IPS DF 6.9 (cell line): ENCODE results near the gene PCBD1.

Experiments
- DNase-seq: peaks from one replicate; pipeline ENCODE4 v3.0.0-alpha.2; 2013; ENCODE audit warnings: low read depth, low spot score
- H3K27ac ChIP-seq: one replicate; pipeline ENCODE4 v1.5.1; 2013; ENCODE audit warnings: low read length, control low read depth
- H3K27me3 ChIP-seq: 2 replicates; pipeline ENCODE4 v1.6.1; 2013; ENCODE audit warnings: mild to moderate bottlenecking, low read length; ENCODE audit not compliant: control insufficient read depth, insufficient read depth
- H3K36me3 ChIP-seq: 2 replicates; pipeline ENCODE4 v1.6.1; 2013; ENCODE audit warnings: low read length; ENCODE audit not compliant: control insufficient read depth, insufficient read depth
- H3K4me1 ChIP-seq: 2 replicates; pipeline ENCODE4 v1.6.1; 2013; ENCODE audit warnings: low read length; ENCODE audit not compliant: control insufficient read depth, insufficient read depth
- H3K4me3 ChIP-seq: 2 replicates; pipeline ENCODE4 v1.5.1; 2013; ENCODE audit warnings: mild to moderate bottlenecking, low read length
- H3K9me3 ChIP-seq: 2 replicates; pipeline ENCODE4 v1.6.1; 2013; ENCODE audit warnings: low read length, inconsistent platforms; ENCODE audit not compliant: control insufficient read depth, insufficient read depth
- WGBS: extraction: QIAGEN DNeasy Blood & Tissue Kit; methylation state at CpG from one replicate; pipeline ENCODE4 v1.1.7; 2013; ENCODE audit warnings: mixed read lengths, missing lambda C conversion rate; ENCODE audit not compliant: insufficient read length, insufficient coverage; 5-methylcytosine and 5-hydroxymethylcytosine counted together

The PCBD1 gene

GRCh38 chr10:70901276-70901878 is 13.0 kb upstream of the PCBD1 start:
- Histone ChIP-seq H3K4me1 (no peaks in the 10 kb centered on the region), H3K9me3 (no peaks in the 10 kb centered on the region), H3K27me3 (no peaks in the 10 kb centered on the region), H3K36me3 (no peaks in the 10 kb centered on the region), H3K4me3 (no peak overlapping the region), H3K27ac (no peak overlapping the region)
- WGBS = no CpG with 5 or more reads among the region's 13 CpGs
- no peak for DNase-seq

- Histone ChIP-seq H3K4me1 (no peaks in the 10 kb centered on the region), H3K36me3 (no peaks in the 10 kb centered on the region), H3K27me3 (no peaks in the 10 kb centered on the region), H3K4me3 (no peak overlapping the region), H3K9me3 (no peaks in the 10 kb centered on the region), H3K27ac (no peak overlapping the region)
- no peak for DNase-seq
- WGBS = no CpG with 5 or more reads among the region's 4 CpGs
Observed at GRCh38 chr10:70899096-70899495, 10.7 kb upstream of the PCBD1 start.

- Histone ChIP-seq H3K4me1 (no peaks in the 10 kb centered on the region), H3K27me3 (no peaks in the 10 kb centered on the region), H3K27ac (no peak overlapping the region), H3K36me3 (no peaks in the 10 kb centered on the region), H3K4me3 (no peak overlapping the region), H3K9me3 (no peaks in the 10 kb centered on the region)
- no CpG with 5 or more reads among the region's 3 CpGs for WGBS
- DNase-seq = no peak
Observed at GRCh38 chr10:70898687-70899086, 10.3 kb upstream of the PCBD1 start.

- no peak overlapping the region for H3K27ac ChIP-seq
- no peak for DNase-seq
- no peak overlapping the region for H3K4me3 ChIP-seq
- no peaks in the 10 kb centered on the region for H3K36me3 ChIP-seq
- no peaks in the 10 kb centered on the region for H3K27me3 ChIP-seq
- no peaks in the 10 kb centered on the region for H3K9me3 ChIP-seq
- WGBS = no CpG with 5 or more reads among the region's 1 CpG
- H3K4me1 ChIP-seq = 0 out of 2 replicates have a peak, but pooled peaks cover 2% of the 10 kb centered on the region
Observed at GRCh38 chr10:70896551-70896950, 8.2 kb upstream of the PCBD1 start.

GRCh38 chr10:70894416-70894815 is 6.1 kb upstream of the PCBD1 start:
- WGBS = no CpG with 5 or more reads among the region's 2 CpGs
- H3K4me3 ChIP-seq = no peak overlapping the region

GRCh38 chr10:70893227-70894006 is 5.1 kb upstream of the PCBD1 start:
- Histone ChIP-seq H3K4me1 (0 out of 2 replicates have a peak, but pooled peaks cover 2% of the 10 kb centered on the region), H3K27me3 (no peaks in the 10 kb centered on the region), H3K4me3 (no peak overlapping the region), H3K9me3 (no peaks in the 10 kb centered on the region), H3K36me3 (no peaks in the 10 kb centered on the region), H3K27ac (no peak overlapping the region)
- DNase-seq = no peak
- no CpG with 5 or more reads among the region's 10 CpGs for WGBS

More at GRCh38 chr10:70894416-70894815, 6.1 kb upstream of the PCBD1 start:
- no peak overlapping the region for H3K27ac ChIP-seq
- no peaks in the 10 kb centered on the region for H3K36me3 ChIP-seq
- no peak for DNase-seq
- H3K4me1 ChIP-seq = 0 out of 2 replicates have a peak, but pooled peaks cover 2% of the 10 kb centered on the region
- no peaks in the 10 kb centered on the region for H3K27me3 ChIP-seq
- no peaks in the 10 kb centered on the region for H3K9me3 ChIP-seq

GRCh38 chr10:70892631-70893030 is 4.3 kb upstream of the PCBD1 start:
- Histone ChIP-seq H3K36me3 (no peaks in the 10 kb centered on the region), H3K27me3 (no peaks in the 10 kb centered on the region), H3K4me3 (no peak overlapping the region), H3K4me1 (0 out of 2 replicates have a peak, but pooled peaks cover 2% of the 10 kb centered on the region), H3K27ac (no peak overlapping the region), H3K9me3 (no peaks in the 10 kb centered on the region)
- WGBS = no CpG with 5 or more reads among the region's 4 CpGs
- no peak for DNase-seq

- DNase-seq = no peak
- Histone ChIP-seq H3K4me3 (no peak overlapping the region), H3K36me3 (no peaks in the 10 kb centered on the region), H3K9me3 (no peaks in the 10 kb centered on the region), H3K27me3 (no peaks in the 10 kb centered on the region), H3K27ac (no peak overlapping the region), H3K4me1 (peaks cover 4% of the 10 kb centered on the region; the same call in 1 of the 2 replicates)
- no CpG with 5 or more reads among the region's 1 CpG for WGBS
Observed at GRCh38 chr10:70891627-70892026, 3.3 kb upstream of the PCBD1 start.

GRCh38 chr10:70890917-70891431 is 2.6 kb upstream of the PCBD1 start:
- Histone ChIP-seq H3K36me3 (no peaks in the 10 kb centered on the region), H3K9me3 (no peaks in the 10 kb centered on the region), H3K4me1 (peaks cover 4% of the 10 kb centered on the region; the same call in 1 of the 2 replicates), H3K27ac (no peak overlapping the region), H3K4me3 (no peak overlapping the region), H3K27me3 (no peaks in the 10 kb centered on the region)
- no peak for DNase-seq
- no CpG with 5 or more reads among the region's 7 CpGs for WGBS

- no peak overlapping the region for H3K4me3 ChIP-seq
- WGBS = no CpG with 5 or more reads among the region's 3 CpGs
- H3K9me3 ChIP-seq = no peaks in the 10 kb centered on the region
Observed at GRCh38 chr10:70889291-70889690, 926 bp upstream of the PCBD1 start.

More at GRCh38 chr10:70889291-70889690, 926 bp upstream of the PCBD1 start:
- Histone ChIP-seq H3K36me3 (no peaks in the 10 kb centered on the region), H3K27me3 (no peaks in the 10 kb centered on the region), H3K4me1 (peaks cover 4% of the 10 kb centered on the region; the same call in 1 of the 2 replicates), H3K27ac (no peak overlapping the region)
- no peak for DNase-seq
